Activated CD8-positive, alpha-beta memory T cell treated with anti-CD3 and anti-CD28 coated beads for 24 hours (primary cell): ENCODE measurements around the gene SPDYE17.
"Not testable (repeated sequence)": the region's sequence is repeated elsewhere in the genome, so short reads cannot be mapped to it uniquely, and the experiment has no call there.

Experiments used
- DNase-seq: peaks from one replicate; pipeline ENCODE4 v3.0.0-alpha.2; 2020

SPDYE17 gene

GRCh38 chr7:76998285-76998589 is 33.9 kb downstream of the SPDYE17 start:
- DNase-seq: no peak

DNA sequence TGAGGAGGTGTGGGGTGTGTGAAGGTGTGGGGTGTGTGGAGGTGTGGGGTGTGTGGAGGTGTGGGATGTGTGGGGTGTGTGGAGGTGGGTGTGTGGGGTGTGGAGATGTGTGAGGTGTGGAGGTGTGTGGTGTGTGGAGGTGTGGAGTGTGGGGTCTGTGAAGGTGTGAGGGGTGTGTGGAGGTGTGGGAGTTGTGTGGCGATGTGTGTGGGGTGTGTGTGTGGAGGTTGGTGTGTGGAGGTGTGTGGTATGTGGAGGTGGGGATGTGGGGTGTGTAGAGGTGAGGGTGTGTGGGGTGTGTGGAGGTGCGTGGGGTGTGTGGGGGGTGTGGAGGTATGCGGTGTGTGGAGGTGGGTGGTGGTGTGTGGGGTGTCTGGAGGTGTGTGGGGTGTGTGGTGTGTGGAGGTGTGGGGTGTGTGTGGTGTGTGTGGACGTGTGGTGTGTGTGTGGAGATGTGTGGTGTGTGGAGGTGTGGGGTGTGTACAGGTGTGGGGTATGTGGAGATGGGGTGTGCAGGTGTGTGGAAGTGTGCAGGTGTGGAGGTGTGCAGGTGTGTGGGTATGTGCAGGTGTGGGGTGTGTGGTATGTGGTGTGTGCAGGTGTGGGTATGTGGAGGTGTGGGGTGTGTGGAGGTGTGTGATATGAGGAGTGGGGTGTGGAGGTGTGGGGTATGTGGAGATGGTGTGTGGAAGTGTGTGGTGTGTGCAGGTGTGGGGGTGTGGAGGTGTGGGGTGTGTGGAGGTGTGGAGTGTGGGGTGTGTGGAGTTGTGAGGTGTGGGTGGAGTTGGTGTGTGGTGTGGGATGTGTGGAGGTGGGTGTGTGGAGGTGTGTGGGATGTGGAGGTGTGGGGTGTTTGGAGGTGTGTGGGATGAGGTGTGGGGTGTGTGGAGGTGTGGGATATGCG is 34.5 kb downstream of the SPDYE17 start:
- peak; percentile 55 for DNase-seq

DNA sequence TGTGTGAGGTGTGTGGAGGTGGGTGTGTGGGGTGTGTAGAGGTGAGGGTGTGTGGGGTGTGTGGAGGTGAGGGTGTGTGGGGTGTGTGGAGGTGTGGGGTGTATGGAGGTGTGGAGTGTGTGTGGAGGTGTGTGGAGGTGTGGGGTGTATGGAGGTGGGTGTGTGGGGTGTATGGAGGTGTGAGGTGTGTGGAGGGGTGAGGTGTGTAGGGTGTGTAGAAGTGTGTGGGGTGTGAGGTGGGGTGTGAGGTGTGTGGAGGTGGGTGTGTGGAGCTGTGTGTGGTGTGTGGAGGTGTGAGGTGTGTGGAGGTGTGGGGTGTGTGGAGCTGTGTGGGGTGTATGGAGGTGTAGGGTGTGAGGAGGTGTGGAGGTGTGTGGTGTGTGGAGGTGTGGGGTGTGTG is 35.2 kb downstream of the SPDYE17 start:
- DNase-seq: peak; percentile 45

DNA sequence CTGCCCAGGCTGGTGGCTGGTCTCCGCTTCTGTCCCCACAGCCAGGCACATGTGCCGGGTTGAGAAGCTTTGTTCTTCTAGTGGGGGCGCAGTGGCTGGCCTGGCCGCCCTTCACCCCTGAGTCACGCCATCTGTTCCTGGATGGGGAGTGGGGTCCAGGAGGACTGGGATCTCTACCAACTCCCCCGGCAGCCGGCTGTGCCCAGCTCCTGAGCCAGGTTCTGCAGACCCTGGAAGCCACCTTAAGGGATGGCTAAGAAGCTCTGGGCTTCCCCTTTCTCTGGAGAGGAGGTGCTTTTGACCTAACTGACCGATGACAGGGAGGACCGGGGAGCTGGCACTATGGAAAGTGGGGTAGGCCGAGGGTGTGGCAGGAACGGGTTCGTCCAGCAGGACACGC is 37.9 kb downstream of the SPDYE17 start:
- DNase-seq: peak; percentile 53

GRCh38 chr7:76993831-76994230 is 38.3 kb downstream of the SPDYE17 start:
- DNase-seq: peak; percentile 53

- not testable (repeated sequence) for DNase-seq
Observed at GRCh38 chr7:76992871-76993270, 39.3 kb downstream of the SPDYE17 start.

- DNase-seq: not testable (repeated sequence)
Observed at GRCh38 chr7:76992204-76992603, 40.0 kb downstream of the SPDYE17 start.

- DNase-seq: not testable (repeated sequence)
Observed at GRCh38 chr7:76990202-76990601, 42.0 kb downstream of the SPDYE17 start.

- DNase-seq: not testable (repeated sequence)
Observed at GRCh38 chr7:76985924-76986717, 46.0 kb downstream of the SPDYE17 start.

GRCh38 chr7:76984784-76985136 is 47.4 kb downstream of the SPDYE17 start:
- DNase-seq: not testable (repeated sequence)

- not testable (repeated sequence) for DNase-seq
Observed at GRCh38 chr7:76983937-76984783, 48.0 kb downstream of the SPDYE17 start.

DNA sequence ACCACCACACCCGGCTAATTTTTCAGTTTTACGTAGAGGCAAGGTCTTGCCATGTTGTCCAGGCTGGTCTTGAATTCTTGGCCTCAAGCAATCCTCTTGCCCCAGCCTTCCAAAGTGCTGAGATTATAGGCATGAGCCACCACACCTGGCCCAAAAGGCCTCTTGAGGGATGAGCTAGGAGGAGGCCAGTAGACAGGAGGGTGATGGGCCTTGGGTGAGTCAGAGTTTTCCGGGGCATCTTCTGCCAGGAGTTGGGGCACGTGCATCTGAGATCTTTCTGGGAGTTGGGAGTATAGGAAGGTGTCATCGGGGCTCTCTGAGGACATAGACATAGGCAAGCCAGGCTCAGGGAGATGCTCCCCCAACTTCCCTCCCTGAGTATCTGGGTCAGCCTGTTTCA is 48.8 kb downstream of the SPDYE17 start:
- DNase-seq: peak; percentile 55

DNA sequence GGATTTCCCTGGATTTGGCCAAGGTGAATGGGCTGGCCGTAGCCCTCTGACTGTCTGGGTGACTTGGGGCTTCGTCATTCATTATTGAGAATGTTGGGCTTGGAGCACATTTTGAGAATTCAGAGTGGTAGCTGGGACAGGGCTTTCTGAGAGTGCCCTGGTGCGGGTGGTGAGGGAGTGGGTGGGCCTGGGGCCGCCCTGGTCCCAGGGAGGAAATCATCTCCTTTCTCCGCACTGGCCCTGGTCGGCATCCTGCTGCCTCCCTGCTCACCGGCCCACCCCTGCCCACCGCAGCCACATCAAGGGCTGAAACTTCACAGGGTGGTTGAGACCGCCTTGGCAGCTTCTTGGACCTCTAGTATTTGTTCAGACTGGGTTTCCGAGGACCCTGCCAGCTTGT is 49.7 kb downstream of the SPDYE17 start:
- DNase-seq: not testable (repeated sequence)

GRCh38 chr7:76981187-76981970 is 50.8 kb downstream of the SPDYE17 start:
- DNase-seq: peak; percentile 26

DNA sequence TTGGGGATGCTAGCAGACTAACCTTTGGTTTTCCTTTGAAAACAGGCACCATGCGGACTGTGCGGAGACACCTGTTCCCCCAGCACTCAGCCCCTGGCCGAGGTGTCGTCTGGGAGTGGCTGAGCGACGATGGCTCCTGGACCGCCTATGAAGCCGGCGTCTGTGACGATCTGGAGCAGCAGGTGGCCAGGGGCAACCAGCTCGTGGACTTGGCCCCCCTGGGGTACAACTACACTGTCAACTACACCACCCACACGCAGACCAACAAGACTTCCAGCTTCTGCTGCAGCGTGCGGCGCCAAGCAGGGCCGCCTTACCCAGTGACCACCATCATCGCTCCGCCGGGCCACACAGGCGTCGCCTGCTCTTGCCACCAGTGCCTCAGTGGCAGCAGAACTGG is 51.6 kb downstream of the SPDYE17 start:
- DNase-seq: not testable (repeated sequence)

DNA sequence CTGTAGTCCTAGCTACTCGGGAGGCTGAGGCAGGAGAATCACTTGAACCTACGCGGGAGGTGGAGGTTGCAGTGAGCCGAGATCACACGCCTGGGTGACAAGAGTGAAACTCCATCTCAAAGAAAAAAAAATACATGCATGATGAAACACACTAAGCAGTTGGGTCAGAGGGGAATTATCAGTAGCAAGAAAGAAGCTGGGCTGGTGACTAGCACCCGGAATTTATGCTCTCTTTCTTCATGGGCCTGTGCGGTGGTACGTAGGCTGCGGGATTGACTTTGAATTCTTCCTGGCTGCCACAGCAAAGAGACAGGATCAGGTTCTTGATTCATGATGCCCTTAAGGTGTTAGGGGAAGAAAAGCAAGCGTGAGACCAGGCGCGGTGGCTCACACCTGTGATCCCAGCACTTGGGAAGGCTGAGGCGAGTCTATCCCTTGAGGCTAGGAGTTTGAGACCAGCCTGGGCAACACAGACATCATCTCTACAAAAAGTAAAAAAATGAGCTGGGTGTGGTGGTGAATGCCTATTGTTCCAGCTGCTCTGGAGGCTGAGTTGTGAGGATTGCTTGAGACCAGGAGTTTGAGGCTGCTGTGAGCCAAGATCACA is 54.3 kb downstream of the SPDYE17 start:
- DNase-seq: not testable (repeated sequence)

DNA sequence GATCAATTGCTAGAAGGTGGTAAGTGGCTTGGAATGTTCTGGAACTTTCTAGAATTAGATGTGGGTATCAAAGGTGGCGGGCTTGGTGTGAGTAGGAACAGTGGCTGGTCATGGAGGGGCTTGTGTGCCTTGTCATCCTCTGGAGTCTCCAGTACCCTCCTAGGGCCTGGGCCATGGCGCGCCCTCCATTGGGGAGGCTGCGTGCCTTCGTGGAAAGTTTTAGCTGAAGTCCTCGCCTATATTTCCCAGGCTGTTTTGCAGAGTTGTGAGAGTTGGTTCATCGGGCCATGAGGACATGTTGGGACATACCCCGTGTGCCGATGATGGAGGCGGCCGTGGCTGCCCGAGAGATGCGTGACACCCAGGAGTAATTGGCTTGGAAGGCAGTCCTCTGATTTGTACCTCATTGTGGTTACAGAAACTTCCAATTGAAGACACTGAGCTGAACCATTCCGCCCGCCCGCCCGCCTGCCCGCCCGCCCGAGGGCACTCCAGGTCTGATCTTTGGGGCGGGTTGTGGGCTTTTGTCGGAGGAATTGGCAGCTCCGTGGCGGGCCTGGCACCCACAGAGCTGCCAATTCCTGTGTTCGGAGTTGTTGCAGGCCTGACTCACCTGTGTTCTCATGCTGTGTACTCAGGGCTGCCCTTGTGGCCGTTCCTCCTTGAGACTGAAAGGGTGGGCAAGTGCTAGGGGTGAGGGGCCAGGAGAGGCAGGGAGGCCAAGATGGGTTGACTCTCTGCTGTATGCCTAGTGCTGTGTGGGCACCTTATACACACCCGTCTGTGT is 57.2 kb downstream of the SPDYE17 start:
- not testable (repeated sequence) for DNase-seq

DNA sequence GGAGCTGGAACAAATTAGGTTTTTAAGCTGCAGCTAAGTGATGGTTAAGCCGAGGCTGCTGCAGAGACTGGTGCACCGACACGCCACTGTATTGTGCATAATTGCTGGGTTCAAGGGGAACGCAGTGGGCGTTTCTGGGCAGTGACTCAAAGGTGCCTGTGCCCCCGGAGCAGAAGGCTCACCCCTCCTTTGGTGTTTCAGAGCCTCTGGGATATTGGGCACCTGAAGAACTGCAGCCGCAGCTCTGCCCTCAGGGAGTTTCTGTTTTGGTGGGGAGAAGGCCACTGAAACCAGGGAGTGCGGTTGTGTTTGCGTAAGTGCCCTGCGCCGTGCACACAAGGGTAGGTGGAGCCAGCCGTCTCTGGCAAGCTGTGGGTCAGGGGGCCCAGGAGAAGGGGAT is 57.8 kb downstream of the SPDYE17 start:
- DNase-seq: not testable (repeated sequence)

- DNase-seq: not testable (repeated sequence)
Observed at GRCh38 chr7:76972391-76972790, 59.8 kb downstream of the SPDYE17 start.
